Liver (tissue), 3 donors: ENCODE results near the gene EFS.

Experiments used
- CTCF ChIP-seq: fragments of 150-350 bp; IDR thresholded peaks from 2 replicates; pipeline ENCODE4 v1.5.1; 2017; ENCODE audit warnings: improper control_type of control experiment, low read depth, low read length; ENCODE audit not compliant: missing input control
- NR2F2 ChIP-seq: IDR thresholded peaks from 2 replicates; pipeline ENCODE4 v1.6.1; 2016; ENCODE audit warnings: antibody characterized with exemption
- YY1 ChIP-seq: IDR thresholded peaks from 2 replicates; pipeline ENCODE4 v1.6.1; 2016; ENCODE audit warnings: antibody characterized with exemption, mild to moderate bottlenecking
- donor health status: healthy.
- donor health status: healthy.

- TF ChIP-seq CTCF = no peak
- TF ChIP-seq NR2F2 = no peak
- TF ChIP-seq YY1 = no peak
Measured at GRCh38 chr14:23382731-23383440, 17.9 kb upstream of the EFS start.
